H9 (cell line): ENCODE measurements around the gene CFI. TPM values are rescaled to one million over a fixed set of nuclear protein-coding genes. Genes with fewer than 3 reads are reported as not detected.
A peak's percentile ranks its signal among the peaks of the same experiment; 100 is the strongest.

Experiments
- DNase-seq: peaks from one replicate; pipeline ENCODE4 v3.0.0-alpha.2; 2017
- H2AFZ ChIP-seq: one replicate; pipeline ENCODE4 v1.6.1; 2013; ENCODE audit warnings: mild to moderate bottlenecking, low read length, control low read depth, moderate library complexity
- H2AK5ac ChIP-seq: 2 replicates; pipeline ENCODE4 v1.6.1; 2013; ENCODE audit warnings: low read length, control low read depth, mixed read lengths; ENCODE audit not compliant: insufficient read length
- H2BK120ac ChIP-seq: one replicate; pipeline ENCODE4 v1.6.1; 2013; ENCODE audit warnings: low read depth, mild to moderate bottlenecking, low read length, control low read depth, inconsistent platforms; ENCODE audit not compliant: poor library complexity, severe bottlenecking
- H2BK12ac ChIP-seq: 2 replicates; pipeline ENCODE4 v1.6.1; 2013; ENCODE audit warnings: low read length, control low read depth, mixed read lengths, low read depth; ENCODE audit not compliant: insufficient read length
- H2BK15ac ChIP-seq: 2 replicates; pipeline ENCODE4 v1.6.1; 2013; ENCODE audit warnings: low read depth, low read length, control low read depth
- H2BK20ac ChIP-seq: one replicate; pipeline ENCODE4 v1.6.1; 2013; ENCODE audit warnings: low read depth, mild to moderate bottlenecking, low read length, control low read depth, inconsistent platforms; ENCODE audit not compliant: poor library complexity, severe bottlenecking
- H2BK5ac ChIP-seq: 2 replicates; pipeline ENCODE4 v1.6.1; 2013; ENCODE audit warnings: low read length, control low read depth, mixed read lengths; ENCODE audit not compliant: insufficient read length
- H3K14ac ChIP-seq: 2 replicates; pipeline ENCODE4 v1.6.1; 2013; ENCODE audit warnings: low read length, control low read depth; ENCODE audit not compliant: insufficient read depth
- H3K18ac ChIP-seq: 2 replicates; pipeline ENCODE4 v1.6.1; 2013; ENCODE audit warnings: low read depth, mild to moderate bottlenecking, mixed read lengths, low read length, control low read depth; ENCODE audit not compliant: insufficient read length
- H3K23ac ChIP-seq: 2 replicates; pipeline ENCODE4 v1.6.1; 2013; ENCODE audit warnings: low read length, control low read depth, mixed read lengths, low read depth; ENCODE audit not compliant: insufficient read length
- H3K23me2 ChIP-seq: 2 replicates; pipeline ENCODE4 v1.6.1; 2013; ENCODE audit warnings: low read depth, mild to moderate bottlenecking, mixed read lengths, low read length, control low read depth; ENCODE audit not compliant: insufficient read length, poor library complexity, severe bottlenecking
- H3K27ac ChIP-seq: 2 replicates; pipeline ENCODE4 v1.5.1; 2013; ENCODE audit warnings: low read length, control low read depth, mixed read lengths, low read depth; ENCODE audit not compliant: insufficient read length
- H3K27me3 ChIP-seq: 2 replicates; pipeline ENCODE4 v1.6.1; 2013; ENCODE audit warnings: low read length, control low read depth, inconsistent platforms; ENCODE audit not compliant: insufficient read depth
- H3K4ac ChIP-seq: 2 replicates; pipeline ENCODE4 v1.6.1; 2013; ENCODE audit warnings: low read depth, mild to moderate bottlenecking, control low read depth, inconsistent platforms, low read length, moderate library complexity
- H3K4me1 ChIP-seq: 2 replicates; pipeline ENCODE4 v1.6.1; 2013; ENCODE audit warnings: low read length, control low read depth, inconsistent platforms; ENCODE audit not compliant: insufficient read depth
- H3K4me2 ChIP-seq: 2 replicates; pipeline ENCODE4 v1.6.1; 2013; ENCODE audit warnings: low read length, control low read depth, mixed read lengths; ENCODE audit not compliant: insufficient read length, insufficient read depth
- H3K56ac ChIP-seq: 2 replicates; pipeline ENCODE4 v1.6.1; 2013; ENCODE audit warnings: low read depth, mild to moderate bottlenecking, mixed read lengths, low read length, control low read depth; ENCODE audit not compliant: insufficient read length
- H3K79me1 ChIP-seq: 2 replicates; pipeline ENCODE4 v1.6.1; 2013; ENCODE audit warnings: low read depth, mild to moderate bottlenecking, moderate library complexity, low read length, control low read depth, inconsistent platforms; ENCODE audit not compliant: insufficient read depth, poor library complexity, severe bottlenecking
- H3K79me2 ChIP-seq: 2 replicates; pipeline ENCODE4 v1.6.1; 2013; ENCODE audit warnings: low read length, control low read depth, inconsistent platforms; ENCODE audit not compliant: insufficient read depth
- H3K9ac ChIP-seq: 2 replicates; pipeline ENCODE4 v1.6.1; 2013; ENCODE audit warnings: low read length, control low read depth, mixed read lengths; ENCODE audit not compliant: insufficient read length; ENCODE audit errors: extremely low read depth
- H3K9me3 ChIP-seq: one replicate; pipeline ENCODE4 v1.6.1; 2013; ENCODE audit warnings: low read depth, low read length, inconsistent platforms; ENCODE audit not compliant: control insufficient read depth
- H3T11ph ChIP-seq: one replicate; pipeline ENCODE4 v1.6.1; 2013; ENCODE audit warnings: mild to moderate bottlenecking, low read length, control low read depth, inconsistent platforms
- H4K20me1 ChIP-seq: one replicate; pipeline ENCODE4 v1.6.1; 2013; ENCODE audit not compliant: control insufficient read depth, insufficient read length, insufficient read depth
- H4K5ac ChIP-seq: 2 replicates; pipeline ENCODE4 v1.6.1; 2013; ENCODE audit warnings: low read depth, mild to moderate bottlenecking, mixed read lengths, low read length, control low read depth; ENCODE audit not compliant: insufficient read length
- H4K8ac ChIP-seq: replicated peaks from 2 replicates; pipeline ENCODE4 v1.6.1; 2013; ENCODE audit warnings: low read length, control low read depth, mixed read lengths, low read depth; ENCODE audit not compliant: insufficient read length
- H4K91ac ChIP-seq: 2 replicates; pipeline ENCODE4 v1.6.1; 2013; ENCODE audit warnings: low read depth, mild to moderate bottlenecking, moderate library complexity, mixed read lengths, low read length, control low read depth; ENCODE audit not compliant: insufficient read length
- H3K27ac Mint-ChIP-seq, 3 experiments: 2 replicates in 2 of 3; 3 replicates in 1 of 3; pipeline ENCODE4 v1.8.0; 2020 to 2021; ENCODE audit warnings: mixed read lengths in 3 of 3, mild to moderate bottlenecking in 1 of 3, moderate library complexity in 1 of 3
- H3K27me3 Mint-ChIP-seq: 2 replicates; pipeline ENCODE4 v1.8.0; 2021; ENCODE audit warnings: low read depth, mild to moderate bottlenecking, moderate library complexity, mixed read lengths
- H3K36me3 Mint-ChIP-seq, 3 experiments: 2 replicates in 2 of 3; 3 replicates in 1 of 3; pipeline ENCODE4 v1.8.0; 2020 to 2021; ENCODE audit warnings: low read depth in 3 of 3, mixed read lengths in 3 of 3; ENCODE audit not compliant: insufficient read depth in 1 of 3
- H3K4me1 Mint-ChIP-seq, 2 experiments: 2 replicates each; pipeline ENCODE4 v1.8.0; 2020; ENCODE audit warnings: mixed read lengths in 2 of 2
- H3K4me3 Mint-ChIP-seq, 2 experiments: 2 replicates in 1 of 2; 3 replicates in 1 of 2; pipeline ENCODE4 v1.8.0; 2020 to 2021; ENCODE audit warnings: mild to moderate bottlenecking in 2 of 2, mixed read lengths in 2 of 2, moderate library complexity in 1 of 2
- H3K9me3 Mint-ChIP-seq, 2 experiments: 2 replicates in 1 of 2; 3 replicates in 1 of 2; pipeline ENCODE4 v1.8.0; 2020; ENCODE audit warnings: mild to moderate bottlenecking in 2 of 2, mixed read lengths in 2 of 2, moderate library complexity in 1 of 2
- CTCF ChIP-seq: fragments of 200-600 bp; sonication (generic); conservative IDR thresholded peaks from 3 replicates; pipeline ENCODE4 v1.8.0; 2021; ENCODE audit warnings: antibody characterized with exemption, mild to moderate bottlenecking
- WGBS: extraction: QIAGEN DNeasy Blood & Tissue Kit; methylation state at CpG from one replicate; pipeline ENCODE4 v1.1.7; 2013; ENCODE audit warnings: missing lambda C conversion rate, low lambda C conversion rate, mixed read lengths; ENCODE audit not compliant: insufficient read length; ENCODE audit errors: extremely low coverage; 5-methylcytosine and 5-hydroxymethylcytosine counted together
- total RNA-seq: library from RNA; stranded (reverse); gene quantifications from 2 replicates; pipeline ENCODE4 v1.2.1, GENCODE V29; 2021

Gene CFI
- total RNA-seq, 1 experiment from 2014 or later: not detected

DNA sequence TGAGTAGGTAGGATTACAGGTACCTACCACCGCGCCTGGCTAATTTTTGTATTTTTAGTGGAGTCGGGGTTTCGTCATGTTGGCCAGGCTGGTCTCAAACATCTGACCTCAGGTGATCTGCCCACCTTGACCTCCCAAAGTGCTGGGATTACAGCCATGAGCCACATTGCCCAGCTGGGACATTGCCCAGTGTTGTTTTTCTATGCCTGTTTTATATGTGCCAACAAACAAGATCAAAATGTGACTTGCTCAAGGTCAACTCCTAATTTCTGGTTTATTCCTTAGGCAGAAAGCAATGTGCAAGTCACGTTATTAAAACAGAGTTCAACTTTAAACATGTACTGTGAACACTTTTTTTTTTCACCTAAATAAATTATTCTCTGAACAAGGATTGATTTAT, 48.8 kb upstream of the CFI start:
- Mint-ChIP-seq H3K27me3 (no peaks in the 10 kb centered on the region; the same call in 1 of the 2 replicates), H3K9me3 (peaks cover 0 to 2% of the 10 kb centered on the region in 2 experiments; a peak in 2 of 5 replicates), H3K27ac (peak overlapping the region in 1 of 3 experiments; percentile 62; a peak in 1 of 7 replicates), H3K4me3 (no peak overlapping the region), H3K4me1 (peaks cover 0 to 14% of the 10 kb centered on the region in 2 experiments; a peak in 2 of 4 replicates), H3K36me3 (no peaks in the 10 kb centered on the region)
- Histone ChIP-seq H3K9ac (no peak overlapping the region), H2BK120ac (no peak overlapping the region), H4K5ac (no peak overlapping the region), H3K4me1 (no peaks in the 10 kb centered on the region), H4K20me1 (no peaks in the 10 kb centered on the region), H2BK5ac (no peak overlapping the region), H4K91ac (no peak overlapping the region), H4K8ac (no peak overlapping the region), H3K18ac (no peak overlapping the region), H3K56ac (no peak overlapping the region), H2BK20ac (no peak overlapping the region), H3K79me2 (no peaks in the 10 kb centered on the region), H2BK15ac (no peak overlapping the region), H3K9me3 (no peaks in the 10 kb centered on the region), H3K23me2 (no peaks in the 10 kb centered on the region), H3K27me3 (no peaks in the 10 kb centered on the region), H3K4ac (no peak overlapping the region), H3K4me2 (no peak overlapping the region), H2AFZ (no peak overlapping the region), H3K79me1 (no peaks in the 10 kb centered on the region), H3K14ac (no peak overlapping the region), H3T11ph (no peak overlapping the region), H2BK12ac (no peak overlapping the region), H3K23ac (no peak overlapping the region), H2AK5ac (no peak overlapping the region), H3K27ac (no peak overlapping the region)
- no CpG with 5 or more reads among the region's 5 CpGs for WGBS
- no peak for DNase-seq
- no peak for TF ChIP-seq CTCF
